GM10847 (cell line): ENCODE results near the gene ARFGAP2.
A peak's percentile ranks its signal among the peaks of the same experiment; 100 is the strongest.

Experiments
- POLR2A ChIP-seq: IDR thresholded peaks from 2 replicates; pipeline ENCODE4 v1.6.1; 2011; ENCODE audit not compliant: insufficient read length; ENCODE audit errors: extremely low read depth

ARFGAP2 gene

GRCh38 chr11:47176328-47177228, at the start of gene ARFGAP2:
ARFGAP2 (minus strand) TSS chr11:47176879; CDS start chr11:47176853, 26 bp downstream.
- TF ChIP-seq POLR2A, result peak; percentile 45

- TF ChIP-seq POLR2A, result no peak
Observed at GRCh38 chr11:47225552-47226400, 49.1 kb upstream of the ARFGAP2 start.

- no peak for TF ChIP-seq POLR2A
Observed at GRCh38 chr11:47222696-47223095, 46.0 kb upstream of the ARFGAP2 start.

- TF ChIP-seq POLR2A, result no peak
Observed at GRCh38 chr11:47220401-47220821, 43.7 kb upstream of the ARFGAP2 start.

GRCh38 chr11:47216121-47216798, 39.6 kb upstream of the ARFGAP2 start:
- TF ChIP-seq POLR2A, result no peak

- TF ChIP-seq POLR2A, result no peak
Observed at GRCh38 chr11:47215366-47215910, 38.8 kb upstream of the ARFGAP2 start.

GRCh38 chr11:47213950-47214565, 37.4 kb upstream of the ARFGAP2 start:
- peak; percentile 58 for TF ChIP-seq POLR2A

- no peak for TF ChIP-seq POLR2A
Observed at GRCh38 chr11:47212938-47213337, 36.3 kb upstream of the ARFGAP2 start.

GRCh38 chr11:47208628-47209027, 31.9 kb upstream of the ARFGAP2 start:
- no peak for TF ChIP-seq POLR2A

GRCh38 chr11:47207459-47207858, 30.8 kb upstream of the ARFGAP2 start:
- no peak for TF ChIP-seq POLR2A

GRCh38 chr11:47204637-47204989, 27.9 kb upstream of the ARFGAP2 start:
- TF ChIP-seq POLR2A, result no peak

- no peak for TF ChIP-seq POLR2A
Observed at GRCh38 chr11:47202576-47202975, 25.9 kb upstream of the ARFGAP2 start.

- TF ChIP-seq POLR2A, result no peak
Observed at GRCh38 chr11:47201015-47201414, 24.3 kb upstream of the ARFGAP2 start.

GRCh38 chr11:47192111-47192510, 15.4 kb upstream of the ARFGAP2 start:
- no peak for TF ChIP-seq POLR2A
